CD4-positive, alpha-beta T cell treated with Interleukin-21 for 1 hour (primary cell): Measurements from ENCODE around the gene TAF11L9.
"Not testable (repeated sequence)": the region's sequence is repeated elsewhere in the genome, so short reads cannot be mapped to it uniquely, and the experiment has no call there.

Experiments used
- DNase-seq: peaks from one replicate; pipeline ENCODE4 v3.0.0-alpha.2; 2020

Gene TAF11L9

GRCh38 chr5:17594255-17594654, at the start of gene TAF11L9:
Gene TAF11L9, minus strand, starts transcription at chr5:17594394.
- DNase-seq = not testable (repeated sequence)

- no peak for DNase-seq
Observed at GRCh38 chr5:17634160-17634559, 40.0 kb upstream of the TAF11L9 start, which contains the start of gene TAF11L14. Gene TAF11L14, plus strand, starts transcription at chr5:17634460.

DNA sequence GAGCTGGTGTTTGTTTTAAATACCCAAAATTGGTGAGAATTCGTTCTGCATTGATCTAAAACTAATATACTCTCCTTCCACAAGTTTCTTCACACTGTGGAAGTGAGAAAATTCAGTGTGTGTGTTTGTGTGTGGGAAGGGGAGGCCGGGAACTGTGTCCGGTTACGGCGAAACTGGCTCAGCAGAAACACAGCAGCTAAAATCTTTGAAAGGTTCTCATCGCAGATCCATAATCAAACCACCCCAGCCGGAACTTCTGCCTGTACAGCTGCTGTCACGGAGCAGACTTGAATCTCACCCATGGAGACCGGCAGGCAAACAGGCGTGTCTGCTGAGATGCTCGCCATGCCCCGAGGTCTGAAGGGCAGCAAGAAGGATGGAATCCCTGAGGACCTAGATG, 37.6 kb upstream of the TAF11L9 start, which contains the start of gene TAF11L13:
TSS of gene TAF11L13 (plus strand) at position 301 of the 400 bp plus-strand sequence.
- DNase-seq = not testable (repeated sequence)

- no peak for DNase-seq
Observed at GRCh38 chr5:17625686-17626085, 31.5 kb upstream of the TAF11L9 start.

GRCh38 chr5:17620627-17621026, 26.4 kb upstream of the TAF11L9 start:
- no peak for DNase-seq

DNA sequence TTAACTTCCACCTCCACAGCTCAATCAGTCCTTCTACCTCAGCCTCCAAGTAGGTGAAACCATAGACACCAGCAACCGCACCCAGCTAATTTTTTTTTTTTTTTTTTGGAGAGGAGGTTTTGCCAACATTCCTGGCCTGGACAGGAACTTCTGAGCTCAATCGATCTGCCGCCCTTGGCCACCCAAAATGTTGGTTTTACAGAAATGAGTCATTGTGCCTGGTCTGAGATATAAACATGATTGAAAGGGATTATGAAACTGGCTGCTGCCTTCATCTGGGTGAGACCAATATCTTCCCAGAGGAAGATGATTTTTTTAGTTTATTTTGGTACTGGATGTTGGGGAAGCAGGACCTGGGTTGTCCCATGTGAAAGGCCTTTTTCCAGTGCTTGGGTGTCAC, 25.2 kb upstream of the TAF11L9 start:
- DNase-seq = no peak

DNA sequence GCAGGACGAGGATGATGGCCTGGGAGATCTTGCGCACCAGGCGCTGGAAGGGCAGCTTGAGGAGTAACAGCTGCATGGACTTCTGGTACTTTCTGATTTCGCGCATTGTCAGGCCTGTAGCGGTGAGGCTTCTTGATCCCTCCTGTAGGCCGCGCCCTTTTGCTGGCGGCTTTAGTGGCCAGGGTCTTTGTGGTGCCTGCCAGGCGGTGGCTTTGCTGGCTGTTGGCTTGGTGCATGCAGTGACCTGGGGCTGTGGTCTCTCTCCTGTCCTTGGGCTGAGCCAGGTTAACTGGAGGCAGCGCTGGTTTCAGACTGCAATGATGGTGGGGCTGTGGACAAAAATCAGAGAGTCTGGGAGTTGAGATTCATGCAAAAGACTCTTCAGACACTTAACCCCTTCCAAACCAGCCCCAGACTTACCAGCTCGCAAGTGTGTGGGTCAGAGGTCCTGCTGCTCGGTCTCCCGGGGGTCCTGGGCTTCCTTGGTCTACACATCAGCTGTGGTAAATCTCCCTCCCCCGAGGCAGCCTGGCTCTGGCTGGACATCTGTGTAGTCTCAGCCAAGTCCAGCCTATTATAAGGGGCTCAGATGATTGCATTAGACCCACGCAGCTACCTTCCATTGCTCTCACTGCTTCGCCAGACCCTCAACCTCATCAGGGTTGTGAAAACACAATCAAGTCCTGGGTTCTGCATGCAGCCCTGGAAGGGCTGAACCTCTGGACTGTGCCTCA, 20.8 kb upstream of the TAF11L9 start:
- no peak for DNase-seq

GRCh38 chr5:17610092-17610491, 15.9 kb upstream of the TAF11L9 start, which contains the start of gene TAF11L12:
Gene TAF11L12, plus strand, starts transcription at chr5:17610392.
- not testable (repeated sequence) for DNase-seq

- DNase-seq = not testable (repeated sequence)
Observed at GRCh38 chr5:17607461-17607860, 13.3 kb upstream of the TAF11L9 start.

DNA sequence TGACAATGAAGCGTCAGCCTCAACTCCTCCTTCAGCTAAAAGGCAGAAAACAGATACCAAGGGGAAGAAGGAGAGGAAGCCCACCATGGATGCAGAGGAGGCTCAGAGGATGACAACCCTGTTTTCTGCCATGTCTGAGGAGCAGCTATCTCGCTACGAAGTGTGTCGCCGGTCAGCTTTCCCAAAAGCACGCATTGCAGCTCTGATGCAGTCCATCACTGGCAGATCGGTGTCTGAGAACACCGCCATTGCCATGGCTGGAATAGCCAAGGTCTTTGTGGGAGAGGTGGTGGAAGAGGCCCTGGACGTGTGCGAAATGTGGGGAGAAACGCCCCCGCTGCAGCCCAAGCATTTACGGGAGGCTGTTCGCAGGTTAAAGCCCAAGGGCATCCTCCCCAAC, 10.8 kb upstream of the TAF11L9 start:
- DNase-seq = no peak

GRCh38 chr5:17603880-17604279, 9.7 kb upstream of the TAF11L9 start, which contains the start of gene TAF11L11:
Gene TAF11L11, plus strand, starts transcription at chr5:17604183.
- not testable (repeated sequence) for DNase-seq

DNA sequence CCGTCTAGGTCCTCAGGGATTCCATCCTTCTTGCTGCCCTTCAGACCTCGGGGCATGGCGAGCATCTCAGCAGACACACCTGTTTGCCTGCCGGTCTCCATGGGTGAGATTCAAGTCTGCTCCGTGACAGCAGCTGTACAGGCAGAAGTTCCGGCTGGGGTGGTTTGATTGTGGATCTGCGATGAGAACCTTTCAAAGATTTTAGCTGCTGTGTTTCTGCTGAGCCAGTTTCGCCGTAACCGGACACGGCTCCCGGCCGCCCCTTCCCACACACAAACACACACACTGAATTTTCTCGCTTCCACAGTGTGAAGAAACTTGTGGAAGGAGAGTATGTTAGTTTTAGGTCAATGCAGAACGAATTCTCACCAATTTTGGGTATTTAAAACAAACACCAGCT, 3.5 kb upstream of the TAF11L9 start, which contains the start of gene TAF11L10:
TSS of gene TAF11L10 (minus strand) at position 101 of the 400 bp plus-strand sequence.
- not testable (repeated sequence) for DNase-seq

- not testable (repeated sequence) for DNase-seq
Observed at GRCh38 chr5:17590860-17591259, 3.3 kb downstream of the TAF11L9 start, which contains the start of gene TAF11L8. Gene TAF11L8, minus strand, starts transcription at chr5:17590960.

DNA sequence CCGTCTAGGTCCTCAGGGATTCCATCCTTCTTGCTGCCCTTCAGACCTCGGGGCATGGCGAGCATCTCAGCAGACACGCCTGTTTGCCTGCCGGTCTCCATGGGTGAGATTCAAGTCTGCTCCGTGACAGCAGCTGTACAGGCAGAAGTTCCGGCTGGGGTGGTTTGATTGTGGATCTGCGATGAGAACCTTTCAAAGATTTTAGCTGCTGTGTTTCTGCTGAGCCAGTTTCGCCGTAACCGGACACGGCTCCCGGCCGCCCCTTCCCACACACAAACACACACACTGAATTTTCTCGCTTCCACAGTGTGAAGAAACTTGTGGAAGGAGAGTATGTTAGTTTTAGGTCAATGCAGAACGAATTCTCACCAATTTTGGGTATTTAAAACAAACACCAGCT, 8.5 kb downstream of the TAF11L9 start, which contains the start of gene TAF11L7:
TSS of gene TAF11L7 (minus strand) at position 101 of the 400 bp plus-strand sequence.
- DNase-seq = not testable (repeated sequence)
